HG02642 (cell line): ENCODE data around the gene FAM163A.

Experiments used
- ATAC-seq: cut with Tn5 transposase; IDR thresholded peaks from one replicate; pipeline ENCODE4 v1.9.1; 2021; ENCODE audit warnings: mild to moderate bottlenecking; ENCODE audit not compliant: unreplicated experiment, poor library complexity

The FAM163A gene

DNA sequence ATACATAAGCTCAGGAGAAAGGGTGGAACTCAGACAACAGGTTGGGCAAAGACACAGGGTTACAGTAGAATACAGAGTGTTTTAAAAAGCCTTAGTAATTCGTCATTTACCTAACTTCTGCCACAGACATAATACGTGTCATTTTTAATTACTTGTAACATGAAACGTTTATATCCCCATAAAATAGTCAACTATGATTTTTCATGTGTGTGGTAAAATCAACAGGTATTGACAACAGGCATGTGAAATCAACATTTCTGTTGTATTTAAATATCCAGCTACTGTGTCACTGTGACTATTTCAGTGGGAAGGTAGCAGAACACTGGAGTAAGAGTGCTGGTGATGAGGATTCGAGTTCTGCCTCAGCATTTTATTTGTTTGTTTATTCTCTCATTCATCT, 5.7 kb downstream of the FAM163A start:
- no peak for ATAC-seq

GRCh38 chr1:179750630-179751029, 7.5 kb downstream of the FAM163A start:
- ATAC-seq, result no peak

- ATAC-seq, result no peak
These were observed 10.0 kb downstream of the FAM163A start for GRCh38 chr1:179753061-179753460.

- ATAC-seq, result no peak
These were observed 11.0 kb downstream of the FAM163A start for GRCh38 chr1:179754041-179754624.

- no peak for ATAC-seq
These were observed 14.8 kb downstream of the FAM163A start for GRCh38 chr1:179757933-179758332.

DNA sequence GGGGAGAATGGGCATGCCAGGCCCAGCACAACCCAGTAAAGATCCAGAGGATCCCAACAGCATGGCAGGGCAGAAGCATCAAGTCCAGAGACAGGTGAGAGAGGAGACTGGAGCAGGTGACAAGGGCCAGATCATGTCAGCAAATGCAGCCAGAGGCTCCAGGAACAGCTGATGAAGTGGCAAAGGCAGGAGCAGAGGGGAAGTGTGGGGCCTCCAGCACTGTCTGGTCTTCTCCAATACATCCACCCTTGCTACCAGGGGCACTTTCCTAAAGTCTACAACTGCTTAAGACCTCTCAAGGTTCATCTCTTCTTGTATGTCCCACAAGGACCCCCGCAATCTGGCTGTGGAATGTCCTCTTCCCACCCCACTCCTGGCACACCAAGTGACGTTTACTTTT, 17.4 kb downstream of the FAM163A start:
- no peak for ATAC-seq

GRCh38 chr1:179761296-179761695, 18.2 kb downstream of the FAM163A start:
- no peak for ATAC-seq

DNA sequence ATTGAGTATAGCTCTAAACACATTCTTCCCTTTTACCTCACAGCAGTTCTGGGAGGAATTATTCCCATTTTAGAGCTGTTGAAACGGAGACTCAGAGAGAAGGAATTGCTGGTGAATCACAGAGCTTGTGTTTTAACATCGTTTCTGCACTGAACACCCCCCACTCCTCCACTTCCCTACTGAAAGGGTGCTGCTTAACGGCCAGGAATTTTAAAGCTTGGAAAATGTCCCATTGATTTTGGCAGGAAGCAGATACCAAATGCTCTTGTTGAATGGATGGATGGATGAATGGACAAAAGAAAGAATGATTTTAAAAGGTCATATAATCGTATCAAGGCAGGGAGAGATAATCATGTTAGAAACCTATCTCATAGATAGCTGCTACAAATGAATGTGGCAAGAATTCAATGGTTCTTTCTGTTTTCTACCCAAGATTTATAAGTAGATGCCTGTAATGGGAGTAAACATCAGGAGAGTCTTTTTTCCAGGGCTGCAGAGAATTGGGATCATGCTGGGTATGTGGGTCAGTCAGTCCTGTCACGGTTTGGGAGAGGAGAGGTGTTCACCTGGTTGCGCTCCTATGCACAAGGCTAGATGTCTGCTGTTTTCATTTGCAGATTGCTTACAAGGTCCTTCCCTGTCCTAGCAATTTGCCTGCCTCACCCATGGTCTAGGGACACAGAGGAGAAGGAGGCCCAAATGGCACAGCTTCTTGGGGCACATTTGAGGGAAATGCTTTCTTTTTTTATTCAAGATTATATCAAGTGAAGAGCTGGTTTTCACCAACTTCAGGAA, 19.0 kb downstream of the FAM163A start:
- no peak for ATAC-seq

GRCh38 chr1:179767177-179767581, 24.1 kb downstream of the FAM163A start:
- no peak for ATAC-seq

GRCh38 chr1:179767996-179768395, 24.9 kb downstream of the FAM163A start:
- ATAC-seq, result no peak

DNA sequence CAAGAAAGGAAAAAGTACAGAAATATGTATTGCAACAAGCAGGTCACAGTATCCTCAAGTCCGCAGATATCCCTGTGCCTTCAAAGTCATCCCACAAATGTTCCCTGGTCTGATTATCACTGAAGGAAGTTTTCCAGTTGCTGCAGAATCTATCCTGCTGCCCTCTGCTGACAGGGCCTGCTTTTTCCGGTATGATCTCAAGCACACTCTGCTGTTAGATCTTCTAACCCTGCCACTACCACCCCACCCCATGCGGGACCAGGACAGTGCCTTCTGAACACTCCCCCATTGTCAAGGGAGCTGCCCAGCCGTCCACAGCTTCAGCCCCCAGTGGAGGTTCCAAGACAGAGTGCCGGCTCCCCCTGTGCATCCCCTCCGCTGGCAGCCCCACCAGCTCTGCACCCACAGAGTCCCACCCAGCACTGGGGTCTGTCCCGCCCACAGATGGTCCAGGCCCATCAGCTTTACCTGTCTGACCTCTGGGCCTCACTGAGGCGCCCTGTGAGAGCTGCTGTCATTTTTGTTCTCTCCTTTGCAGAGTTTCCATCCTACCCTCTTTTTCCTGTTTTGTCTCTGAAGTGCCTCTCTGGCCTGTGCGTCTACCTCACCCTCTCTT, 27.9 kb downstream of the FAM163A start:
- no peak for ATAC-seq

DNA sequence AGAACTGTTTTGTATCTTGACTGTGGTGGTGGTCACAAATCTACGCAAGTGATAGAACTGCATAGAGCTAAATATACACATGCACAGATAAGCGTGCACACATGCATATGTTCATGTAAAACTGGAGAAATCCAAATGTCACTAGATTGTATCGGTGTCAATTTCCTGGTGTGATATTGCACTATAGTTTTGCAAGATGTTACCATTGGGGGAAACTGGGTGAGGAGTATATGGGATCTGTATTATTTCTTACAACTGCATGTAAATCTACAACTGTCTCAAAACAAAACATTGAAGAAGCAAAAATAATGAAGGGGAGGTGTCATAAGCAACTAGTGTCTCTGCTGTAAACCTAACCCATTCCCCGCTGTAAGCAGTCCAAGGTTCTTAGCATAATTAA, 30.2 kb downstream of the FAM163A start:
- no peak for ATAC-seq

DNA sequence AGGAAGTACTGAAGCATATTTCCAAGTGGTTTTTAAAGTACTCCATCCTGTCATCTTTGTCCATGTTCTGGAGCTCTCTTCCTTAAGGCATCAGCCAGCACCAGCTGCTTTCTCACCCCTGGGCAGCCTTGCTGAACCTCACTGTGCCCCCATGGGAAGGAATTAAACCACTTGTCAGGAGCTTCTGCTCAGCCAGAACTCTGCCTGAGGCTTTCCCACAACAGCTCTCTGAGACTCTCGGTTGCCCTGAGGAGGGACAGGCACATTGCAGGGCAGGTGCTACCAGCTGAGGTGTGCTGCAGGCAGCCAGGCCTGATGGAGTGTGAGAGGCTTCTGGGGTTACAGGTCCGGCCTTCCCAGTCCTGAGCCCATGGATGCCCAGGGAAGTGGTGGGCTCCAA, 30.9 kb downstream of the FAM163A start:
- ATAC-seq, result no peak

DNA sequence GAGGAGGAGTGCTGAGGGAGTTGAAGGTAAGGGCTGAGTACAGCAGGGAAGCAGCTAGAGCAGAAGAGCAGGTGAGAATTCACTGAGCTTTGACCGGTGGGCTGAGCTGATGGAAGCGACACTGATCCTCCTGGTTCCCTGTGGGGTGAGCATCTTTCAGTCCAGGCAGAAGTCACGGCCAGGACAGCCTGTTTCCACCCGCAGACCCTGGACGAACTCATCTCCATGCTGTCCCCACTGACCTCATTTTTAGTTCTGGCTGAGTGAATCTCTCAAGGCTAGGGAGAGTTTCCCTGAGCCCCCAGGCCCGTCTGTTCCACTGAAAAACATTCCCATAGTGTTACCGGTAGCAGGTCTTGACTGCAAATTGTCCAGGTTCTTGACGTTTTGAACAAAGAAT, 31.5 kb downstream of the FAM163A start:
- no peak for ATAC-seq

GRCh38 chr1:179775009-179775408, 31.9 kb downstream of the FAM163A start:
- no peak for ATAC-seq

DNA sequence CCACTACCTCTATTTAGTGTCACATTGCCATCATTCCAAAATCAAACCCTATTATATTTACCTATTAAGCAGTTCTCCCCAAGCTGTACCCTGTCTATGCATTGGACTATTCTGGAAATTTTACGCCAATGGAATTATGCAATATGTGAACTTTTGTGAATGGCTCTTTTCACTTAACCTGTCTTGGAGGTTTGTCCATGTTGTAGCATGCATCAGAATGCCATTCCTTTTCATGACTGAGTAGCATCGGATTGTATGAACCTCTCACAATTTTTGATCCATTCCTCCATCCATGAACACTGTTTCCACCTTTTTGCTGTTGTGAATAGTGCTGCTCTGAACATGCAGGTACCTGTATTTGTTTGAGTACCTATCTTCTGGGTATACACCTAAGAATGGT, 33.7 kb downstream of the FAM163A start:
- ATAC-seq, result no peak

GRCh38 chr1:179777731-179778130, 34.6 kb downstream of the FAM163A start:
- no peak for ATAC-seq

DNA sequence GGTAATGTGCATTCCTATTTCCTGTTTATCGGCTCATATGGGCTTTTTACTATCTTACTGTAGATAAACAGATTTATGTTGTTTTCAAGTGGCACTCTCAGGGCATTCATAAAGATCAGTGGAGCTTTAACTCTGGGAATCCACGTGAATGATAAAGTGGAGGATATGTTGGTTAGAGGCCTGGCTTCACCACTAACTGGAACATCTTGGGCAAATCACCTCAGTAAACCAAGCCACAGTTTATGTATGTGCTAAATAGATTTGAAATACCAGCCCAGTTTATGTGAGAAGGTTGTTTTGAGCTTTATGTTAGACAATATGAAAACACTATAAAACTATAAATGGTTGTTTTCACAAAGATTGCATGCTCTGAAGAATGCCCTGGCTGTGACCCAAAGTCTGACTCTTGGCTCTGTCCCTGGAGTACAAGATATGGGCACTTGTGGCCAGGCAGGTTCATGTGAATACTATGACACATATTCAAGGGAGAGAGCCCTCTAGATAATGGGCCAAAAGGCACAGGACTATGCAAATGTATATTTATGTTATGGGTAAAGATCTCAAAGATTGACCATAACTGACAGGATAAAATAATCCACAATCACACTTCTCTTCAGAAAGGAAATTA, 36.7 kb downstream of the FAM163A start:
- ATAC-seq, result no peak

DNA sequence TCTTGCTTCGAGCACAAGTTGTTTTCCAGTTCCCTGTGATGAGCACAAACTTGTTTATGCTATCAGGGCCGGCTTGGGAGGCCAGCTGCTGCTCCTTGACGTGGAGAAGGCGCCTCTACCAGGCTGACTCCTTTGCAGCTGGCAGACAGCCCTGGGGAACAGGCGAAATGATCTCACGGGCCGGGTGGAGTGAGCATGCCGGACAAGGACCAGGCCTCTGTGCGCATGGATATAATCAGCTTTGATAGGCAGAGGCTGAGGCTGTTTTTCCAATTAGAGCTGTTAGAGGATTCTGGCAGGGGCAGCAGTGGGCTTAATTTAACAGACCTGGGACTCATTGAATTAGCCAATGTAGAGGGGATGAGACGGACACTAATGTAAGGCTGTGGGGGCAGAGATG, 38.9 kb downstream of the FAM163A start:
- no peak for ATAC-seq

GRCh38 chr1:179785031-179785431, 41.9 kb downstream of the FAM163A start:
- no peak for ATAC-seq

- ATAC-seq, result no peak
These were observed 42.6 kb downstream of the FAM163A start for GRCh38 chr1:179785728-179786127.
